ENCODE data around the gene GASK1B. TPM values are rescaled to one million over a fixed set of nuclear protein-coding genes. Genes with fewer than 3 reads are reported as not detected.

Gene GASK1B
- polyA plus RNA-seq, 1 donor (not counting 4 experiments of a cell fraction or from before 2014, with no cell fraction given): 2.1 TPM

- DNase-seq (ENCODE audit: low read depth, low spot score): no peak
- no peak overlapping the region for H2AFZ ChIP-seq (ENCODE audit: control insufficient read depth, low read length)
- no peak overlapping the region for H3K27ac ChIP-seq (ENCODE audit: control insufficient read depth, insufficient read depth, low read length)
- dilution Hi-C loops (cut with MboI; ENCODE audit: extremely low pct_ligation_motif_present, low sequenced_read_pairs): no loop called here
- no peak overlapping the region for H3K4me2 ChIP-seq (ENCODE audit: control insufficient read depth, extremely low read depth, insufficient read depth, low read depth, low read length)
- no peaks in the 10 kb centered on the region for H3K36me3 ChIP-seq (ENCODE audit: control insufficient read depth in 2 of 2, extremely low read depth in 1 of 2, insufficient read depth in 2 of 2, low read length in 2 of 2)
- no peak overlapping the region for H3K9ac ChIP-seq (ENCODE audit: control insufficient read depth, extremely low read depth, insufficient read depth, low read length)
- H3K9me1 ChIP-seq (ENCODE audit: control insufficient read depth, extremely low read depth, insufficient read depth, low read length): no peaks in the 10 kb centered on the region
- no peak overlapping the region for H3K4me3 ChIP-seq (ENCODE audit: control insufficient read depth in 2 of 3, extremely low read depth in 1 of 3, insufficient read depth in 2 of 3, low read depth in 1 of 3, low read length in 3 of 3)
- H3K27me3 ChIP-seq (ENCODE audit: control insufficient read depth, extremely low read depth, insufficient read depth, low read length): no peaks in the 10 kb centered on the region
- no peaks in the 10 kb centered on the region for H4K20me1 ChIP-seq (ENCODE audit: control insufficient read depth, extremely low read depth, insufficient read depth, low read length)
- no peak for TF ChIP-seq CTCF (optimal IDR thresholded peaks at IDR 0.05 in 1 of 3, IDR thresholded peaks at IDR 0.05 in 1 of 3, conservative IDR thresholded peaks at IDR 0.05 in 1 of 3; ENCODE audit: extremely low read depth in 1 of 3, insufficient read depth in 2 of 3, low read length in 3 of 3)
- TF ChIP-seq EZH2 (IDR thresholded peaks at IDR 0.05; ENCODE audit: low read length): no peak
- no peaks in the 10 kb centered on the region for H3K4me1 ChIP-seq (ENCODE audit: control insufficient read depth, extremely low read depth, insufficient read depth, low read length)
- FAIRE-seq: no peak
- H3K79me2 ChIP-seq (ENCODE audit: control insufficient read depth, insufficient read depth, low read length): no peaks in the 10 kb centered on the region
- no peaks in the 10 kb centered on the region for H3K9me3 ChIP-seq (ENCODE audit: control insufficient read depth, low read depth, low read length)
Measured at GRCh38 chr4:158147151-158147550, 25.7 kb downstream of the GASK1B start.

DNA sequence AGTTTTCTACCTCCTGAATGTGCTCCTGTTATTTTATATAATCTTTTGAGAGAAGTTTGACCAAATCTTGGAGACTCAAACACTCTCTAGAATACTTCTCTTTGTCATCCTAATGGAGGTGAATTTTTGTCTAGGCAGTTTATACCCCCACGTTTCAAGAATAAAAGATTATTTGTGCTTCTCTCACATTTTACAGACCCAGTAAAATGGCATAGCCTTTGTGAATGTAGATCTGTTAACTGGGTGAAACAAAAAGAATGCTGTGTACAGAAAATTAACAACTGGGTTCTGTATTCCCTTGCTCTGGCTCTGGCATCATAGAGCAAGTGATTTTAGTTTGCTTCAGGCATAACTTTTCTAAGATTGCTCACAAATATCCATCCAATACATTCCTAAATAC lies 26.1 kb downstream of the GASK1B start:
- H3K27me3 ChIP-seq (ENCODE audit: control insufficient read depth, extremely low read depth, insufficient read depth, low read length): no peaks in the 10 kb centered on the region
- FAIRE-seq (no peak), DNase-seq (ENCODE audit: low read depth, low spot score) (no peak)
- no peak overlapping the region for H3K9ac ChIP-seq (ENCODE audit: control insufficient read depth, extremely low read depth, insufficient read depth, low read length)
- no peaks in the 10 kb centered on the region for H3K4me1 ChIP-seq (ENCODE audit: control insufficient read depth, extremely low read depth, insufficient read depth, low read length)
- H3K27ac ChIP-seq (ENCODE audit: control insufficient read depth, insufficient read depth, low read length): no peak overlapping the region
- no peaks in the 10 kb centered on the region for H3K36me3 ChIP-seq (ENCODE audit: control insufficient read depth in 2 of 2, extremely low read depth in 1 of 2, insufficient read depth in 2 of 2, low read length in 2 of 2)
- no peaks in the 10 kb centered on the region for H4K20me1 ChIP-seq (ENCODE audit: control insufficient read depth, extremely low read depth, insufficient read depth, low read length)
- H3K9me3 ChIP-seq (ENCODE audit: control insufficient read depth, low read depth, low read length): no peaks in the 10 kb centered on the region
- H3K4me3 ChIP-seq (ENCODE audit: control insufficient read depth in 2 of 3, extremely low read depth in 1 of 3, insufficient read depth in 2 of 3, low read depth in 1 of 3, low read length in 3 of 3): no peak overlapping the region
- no peak overlapping the region for H2AFZ ChIP-seq (ENCODE audit: control insufficient read depth, low read length)
- dilution Hi-C loops (cut with MboI; ENCODE audit: extremely low pct_ligation_motif_present, low sequenced_read_pairs): no loop called here
- no peaks in the 10 kb centered on the region for H3K79me2 ChIP-seq (ENCODE audit: control insufficient read depth, insufficient read depth, low read length)
- TF ChIP-seq EZH2 (IDR thresholded peaks at IDR 0.05; ENCODE audit: low read length) (no peak), CTCF (optimal IDR thresholded peaks at IDR 0.05 in 1 of 3, IDR thresholded peaks at IDR 0.05 in 1 of 3, conservative IDR thresholded peaks at IDR 0.05 in 1 of 3; ENCODE audit: extremely low read depth in 1 of 3, insufficient read depth in 2 of 3, low read length in 3 of 3) (no peak)
- no peaks in the 10 kb centered on the region for H3K9me1 ChIP-seq (ENCODE audit: control insufficient read depth, extremely low read depth, insufficient read depth, low read length)
- no peak overlapping the region for H3K4me2 ChIP-seq (ENCODE audit: control insufficient read depth, extremely low read depth, insufficient read depth, low read depth, low read length)
